Spinal cord (tissue), 10 donors: ENCODE results near the gene FAM210B. TPM values are rescaled to one million over a fixed set of nuclear protein-coding genes. Genes with fewer than 3 reads are reported as not detected.
A peak's percentile ranks its signal among the peaks of the same experiment; 100 is the strongest.
"Not testable (repeated sequence)": the region's sequence is repeated elsewhere in the genome, so short reads cannot be mapped to it uniquely, and the experiment has no call there.

Experiments used
- DNase-seq, 6 donors: peaks; one replicate each; pipeline versions ENCODE4 v3.0.0 to v3.0.0-alpha.2; 2013 to 2015; ENCODE audit warnings: low spot score in 6 of 6, low read depth in 4 of 6
- H3K27ac ChIP-seq: one replicate; pipeline ENCODE4 v1.5.1; 2013; ENCODE audit warnings: low read depth, low read length, control low read depth
- H3K27me3 ChIP-seq: one replicate; pipeline ENCODE4 v1.6.1; 2013; ENCODE audit warnings: low read length; ENCODE audit not compliant: control insufficient read depth, insufficient read depth
- H3K36me3 ChIP-seq: one replicate; pipeline ENCODE4 v1.6.1; 2013; ENCODE audit warnings: low read length; ENCODE audit not compliant: control insufficient read depth, insufficient read depth
- H3K4me1 ChIP-seq: one replicate; pipeline ENCODE4 v1.6.1; 2013; ENCODE audit warnings: low read length; ENCODE audit not compliant: control insufficient read depth, insufficient read depth
- H3K4me3 ChIP-seq: one replicate; pipeline ENCODE4 v1.5.1; 2013; ENCODE audit warnings: low read depth, low read length, control low read depth
- H3K9me3 ChIP-seq: one replicate; pipeline ENCODE4 v1.6.1; 2013; ENCODE audit warnings: low read length; ENCODE audit not compliant: control insufficient read depth, insufficient read depth
- WGBS: methylation state at CpG from one replicate; pipeline ENCODE4 v1.1.5; 2013; ENCODE audit warnings: missing lambda C conversion rate; ENCODE audit not compliant: insufficient coverage; 5-methylcytosine and 5-hydroxymethylcytosine counted together
- polyA plus RNA-seq, 2 donors: library from polyadenylated mRNA; unstranded; fragments of 120-200 nt; gene quantifications; one replicate each; pipeline ENCODE4 v1.2.1, GENCODE V29; 2013; ENCODE audit not compliant: insufficient read length in 2 of 2
- total RNA-seq, 2 donors: library from RNA; depleted of rRNA in 1 of 2; stranded (reverse); fragments of 120-200 nt in 1 of 2; fragments of >200 nt in 1 of 2; gene quantifications; one replicate each; pipeline versions ENCODE4 v1.2.3 to v1.2.4, GENCODE V29; 2013 to 2014
- donor health status: healthy.

Gene FAM210B
- total and polyA plus RNA-seq, 4 donors: 23.6 to 61.5 (median 30.0) TPM

DNA sequence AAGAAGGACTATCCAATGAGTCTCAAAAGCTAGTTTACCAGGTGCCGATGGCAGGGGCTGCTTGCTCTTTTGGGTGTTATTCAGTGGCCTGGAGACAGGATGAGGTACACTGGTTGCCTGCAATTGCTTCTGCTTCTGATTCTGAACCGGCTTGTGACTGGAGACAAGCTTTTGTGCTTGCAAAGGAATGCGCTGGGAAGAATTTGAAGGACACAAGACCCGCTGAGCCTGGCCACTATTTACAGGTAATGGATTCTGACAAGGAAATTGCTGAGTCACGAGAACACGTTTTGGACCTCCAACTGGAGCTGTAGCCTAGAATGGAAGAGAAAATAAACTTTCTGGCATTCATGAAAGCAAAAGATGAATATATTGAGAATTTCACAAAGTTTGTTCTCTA, 27.4 kb downstream of the FAM210B start:
- Histone ChIP-seq H3K27ac (no peak overlapping the region), H3K36me3 (peaks cover 12% of the 10 kb centered on the region), H3K4me1 (no peaks in the 10 kb centered on the region), H3K9me3 (no peaks in the 10 kb centered on the region), H3K4me3 (no peak overlapping the region), H3K27me3 (no peaks in the 10 kb centered on the region)
- DNase-seq: no peak
- WGBS: 97% methylated on average over 6 of the region's 6 CpGs

- DNase-seq: no peak
- Histone ChIP-seq H3K27me3 (no peaks in the 10 kb centered on the region), H3K36me3 (peaks cover 7% of the 10 kb centered on the region), H3K4me1 (no peaks in the 10 kb centered on the region), H3K9me3 (no peaks in the 10 kb centered on the region), H3K4me3 (no peak overlapping the region), H3K27ac (no peak overlapping the region)
- WGBS: 70% methylated on average over 4 of the region's 4 CpGs
These were observed 30.1 kb downstream of the FAM210B start for GRCh38 chr20:56388882-56389281.

GRCh38 chr20:56389807-56390206, 31.0 kb downstream of the FAM210B start:
- Histone ChIP-seq H3K27ac (no peak overlapping the region), H3K27me3 (no peaks in the 10 kb centered on the region), H3K4me3 (no peak overlapping the region), H3K36me3 (peaks cover 7% of the 10 kb centered on the region), H3K9me3 (no peaks in the 10 kb centered on the region), H3K4me1 (no peaks in the 10 kb centered on the region)
- DNase-seq: no peak
- WGBS: 95% methylated on average over 3 of the region's 4 CpGs

DNA sequence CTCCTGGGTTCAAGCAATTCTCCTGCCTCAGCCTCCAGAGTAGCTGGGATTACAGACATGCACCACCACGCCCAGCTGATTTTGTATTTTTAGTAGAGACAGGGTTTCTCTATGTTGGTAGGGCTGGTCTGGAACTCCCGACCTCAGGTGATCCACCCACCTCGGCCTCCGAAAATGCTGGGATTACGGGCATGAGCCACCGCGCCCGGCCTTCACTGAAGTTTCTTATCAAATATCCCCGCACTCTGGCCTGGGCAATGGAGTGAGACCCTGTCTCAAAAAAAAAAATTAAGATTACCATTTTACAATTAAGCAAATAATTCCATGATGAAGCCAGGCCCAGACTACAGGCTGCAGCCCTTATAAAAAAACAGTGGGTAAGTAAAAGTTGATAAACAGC, 31.6 kb downstream of the FAM210B start:
- not testable (repeated sequence) for H3K27ac ChIP-seq, H3K27me3 ChIP-seq, H3K9me3 ChIP-seq, DNase-seq, H3K4me1 ChIP-seq, H3K4me3 ChIP-seq, H3K36me3 ChIP-seq
- WGBS: 80% methylated on average over 1 of the region's 9 CpGs

DNA sequence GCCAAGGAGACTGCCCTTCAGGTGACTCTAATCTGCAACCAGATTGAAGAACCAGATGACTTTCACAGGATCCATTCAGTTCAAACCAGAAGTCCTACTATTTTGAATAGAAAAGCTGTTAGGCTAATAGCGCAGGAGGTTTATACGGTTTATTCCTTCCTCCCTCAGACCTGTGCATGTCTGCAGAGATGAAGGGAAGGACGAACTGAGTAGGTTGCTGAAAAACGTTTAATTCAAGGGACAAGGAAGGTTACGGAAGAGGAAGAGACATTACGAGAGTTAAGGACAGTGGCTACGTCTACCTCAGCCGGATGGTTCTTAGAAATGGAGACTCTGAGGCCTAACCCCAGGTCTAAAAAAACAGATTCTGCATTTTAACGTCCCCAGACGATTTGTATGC, 32.3 kb downstream of the FAM210B start:
- H3K27ac ChIP-seq: no peak overlapping the region
- 14% methylated on average over 8 of the region's 10 CpGs for WGBS
- peaks cover 4% of the 10 kb centered on the region for H3K36me3 ChIP-seq
- no peaks in the 10 kb centered on the region for H3K27me3 ChIP-seq
- no peaks in the 10 kb centered on the region for H3K4me1 ChIP-seq
- DNase-seq: no peak
- peak overlapping the region; percentile 87 for H3K4me3 ChIP-seq
- no peaks in the 10 kb centered on the region for H3K9me3 ChIP-seq

DNA sequence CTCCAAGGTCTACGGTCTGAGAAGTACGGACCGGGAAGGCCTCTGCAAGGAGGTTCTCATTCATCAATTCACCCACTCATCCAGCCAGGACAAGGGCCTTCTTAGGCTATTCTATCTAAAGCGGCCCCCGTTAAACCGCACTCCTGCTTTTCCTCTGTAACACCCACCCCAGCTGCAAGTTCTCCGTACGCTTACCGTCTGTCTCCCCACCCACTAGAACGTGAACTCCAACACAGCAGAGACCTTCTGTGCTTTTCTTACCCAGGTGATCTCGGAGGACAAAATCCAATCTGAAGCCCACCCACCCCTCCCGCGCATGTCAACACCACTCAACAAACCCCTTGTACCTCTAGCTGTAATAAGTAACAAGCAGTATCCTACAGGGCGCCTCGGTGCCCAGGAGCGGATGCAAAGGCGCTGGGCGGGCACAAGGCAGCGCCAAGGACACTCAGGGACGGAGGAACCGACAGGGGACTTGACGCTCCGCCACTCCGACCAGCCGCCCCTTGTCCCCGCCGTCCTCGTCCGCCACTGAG, 32.9 kb downstream of the FAM210B start:
- Histone ChIP-seq H3K4me1 (no peaks in the 10 kb centered on the region), H3K27me3 (no peaks in the 10 kb centered on the region)
- under 1% methylated on average over 28 of the region's 29 CpGs for WGBS

GRCh38 chr20:56392132-56392880, 33.5 kb downstream of the FAM210B start, which contains the start of the genes AURKA and CSTF1:
Gene AURKA (minus strand): TSS chr20:56392215. CDS start chr20:56388197, 4,018 bp downstream.
Gene CSTF1 (plus strand): TSS chr20:56392645. CDS start chr20:56395553, 2,908 bp downstream.
- Histone ChIP-seq H3K4me3 (peak within 1 kb of the TSS; percentile 87), H3K36me3 (peaks cover 4% of the 10 kb centered on the region), H3K27ac (peak within 1 kb of the TSS; percentile 82), H3K27me3 (no peaks in the 10 kb centered on the region), H3K9me3 (no peaks in the 10 kb centered on the region), H3K4me1 (no peaks in the 10 kb centered on the region)
- DNase-seq: peak; percentile 98 to 100 (median 98)
- WGBS: 0% methylated on average over 50 of the region's 53 CpGs

More for the DNA sequence above, 32.9 kb downstream of the FAM210B start:
- Histone ChIP-seq H3K4me3 (peak overlapping the region; percentile 87), H3K36me3 (peaks cover 4% of the 10 kb centered on the region), H3K9me3 (no peaks in the 10 kb centered on the region), H3K27ac (peak overlapping the region; percentile 65)
- DNase-seq: no peak

DNA sequence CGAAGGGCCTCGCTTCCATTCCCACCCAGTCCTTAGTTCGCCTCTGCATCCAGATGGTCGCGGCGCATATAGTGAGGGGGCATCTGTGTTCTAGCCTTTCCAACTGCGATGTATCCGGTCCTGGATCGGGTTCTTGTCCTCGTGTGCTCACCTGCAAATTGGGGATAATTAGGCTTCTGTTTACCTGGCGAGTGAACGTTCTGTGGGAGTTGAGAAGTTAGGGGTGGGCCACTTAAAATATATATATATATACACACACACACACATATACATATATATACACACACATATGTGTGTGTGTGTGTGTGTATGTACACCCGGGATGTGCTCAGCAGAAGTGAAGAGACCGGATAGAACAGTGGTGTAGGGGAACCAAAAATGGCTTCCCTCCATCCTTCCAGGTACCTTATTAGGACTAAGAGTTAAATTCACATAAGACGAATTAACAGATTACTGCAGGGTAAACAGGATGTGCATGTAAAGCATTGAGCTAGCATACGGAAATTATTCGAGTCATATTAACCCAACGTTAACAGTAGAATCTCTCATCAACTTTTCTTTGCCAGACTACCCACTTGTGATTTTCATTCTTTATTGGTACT, 34.2 kb downstream of the FAM210B start:
- H3K36me3 ChIP-seq: peaks cover 4% of the 10 kb centered on the region
- 6% methylated on average over 10 of the region's 18 CpGs for WGBS
- peak overlapping the region; percentile 87 for H3K4me3 ChIP-seq
- H3K27ac ChIP-seq: peak overlapping the region; percentile 82
- H3K9me3 ChIP-seq: no peaks in the 10 kb centered on the region
- H3K4me1 ChIP-seq: no peaks in the 10 kb centered on the region
- no peaks in the 10 kb centered on the region for H3K27me3 ChIP-seq
- DNase-seq: no peak

GRCh38 chr20:56393653-56394052, 34.9 kb downstream of the FAM210B start:
- 61% methylated on average over 7 of the region's 8 CpGs for WGBS
- Histone ChIP-seq H3K27ac (no peak overlapping the region), H3K36me3 (peaks cover 9% of the 10 kb centered on the region), H3K9me3 (no peaks in the 10 kb centered on the region), H3K27me3 (no peaks in the 10 kb centered on the region), H3K4me1 (no peaks in the 10 kb centered on the region), H3K4me3 (peak overlapping the region; percentile 87)
- no peak for DNase-seq
